LNCAP (cell line): ENCODE measurements around the gene CABP4.

ENCODE experiments used
- TF ChIP-seq, protein P1 (sequence below): fragments of 450-650 bp; IDR thresholded peaks from 2 replicates; pipeline ENCODE4 v1.5.1; 2017; ENCODE audit warnings: mild to moderate bottlenecking

The CABP4 gene

DNA sequence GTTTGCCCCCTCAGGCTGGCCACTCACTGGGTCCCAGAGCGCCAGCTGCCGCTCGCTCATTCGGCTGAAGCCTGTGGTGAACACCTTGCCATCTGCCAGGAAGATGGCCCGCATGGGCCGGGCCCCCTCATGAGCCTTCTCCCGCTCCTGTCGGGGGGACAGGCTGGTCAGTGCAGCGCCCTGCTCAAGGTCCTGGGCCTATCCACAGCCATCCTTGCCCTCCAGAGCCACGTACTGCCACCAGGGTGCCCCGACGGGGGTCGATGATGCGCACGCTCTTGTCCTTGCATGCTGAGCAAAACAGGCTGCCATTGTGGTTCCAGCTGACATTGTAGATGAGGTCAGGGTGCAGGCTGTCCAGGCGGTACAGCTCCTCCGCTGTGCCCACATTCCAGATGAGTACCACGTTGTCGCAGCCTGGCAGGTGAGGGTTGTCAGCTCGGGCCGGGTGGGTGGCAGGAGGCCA is 14.0 kb upstream of the CABP4 start:
- TF ChIP-seq, protein P1, sequence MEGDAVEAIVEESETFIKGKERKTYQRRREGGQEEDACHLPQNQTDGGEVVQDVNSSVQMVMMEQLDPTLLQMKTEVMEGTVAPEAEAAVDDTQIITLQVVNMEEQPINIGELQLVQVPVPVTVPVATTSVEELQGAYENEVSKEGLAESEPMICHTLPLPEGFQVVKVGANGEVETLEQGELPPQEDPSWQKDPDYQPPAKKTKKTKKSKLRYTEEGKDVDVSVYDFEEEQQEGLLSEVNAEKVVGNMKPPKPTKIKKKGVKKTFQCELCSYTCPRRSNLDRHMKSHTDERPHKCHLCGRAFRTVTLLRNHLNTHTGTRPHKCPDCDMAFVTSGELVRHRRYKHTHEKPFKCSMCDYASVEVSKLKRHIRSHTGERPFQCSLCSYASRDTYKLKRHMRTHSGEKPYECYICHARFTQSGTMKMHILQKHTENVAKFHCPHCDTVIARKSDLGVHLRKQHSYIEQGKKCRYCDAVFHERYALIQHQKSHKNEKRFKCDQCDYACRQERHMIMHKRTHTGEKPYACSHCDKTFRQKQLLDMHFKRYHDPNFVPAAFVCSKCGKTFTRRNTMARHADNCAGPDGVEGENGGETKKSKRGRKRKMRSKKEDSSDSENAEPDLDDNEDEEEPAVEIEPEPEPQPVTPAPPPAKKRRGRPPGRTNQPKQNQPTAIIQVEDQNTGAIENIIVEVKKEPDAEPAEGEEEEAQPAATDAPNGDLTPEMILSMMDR = no peak

GRCh38 chr11:67441731-67442351 is 13.3 kb upstream of the CABP4 start:
- TF ChIP-seq, protein P1 = no peak

GRCh38 chr11:67442504-67443404 is 12.4 kb upstream of the CABP4 start:
- TF ChIP-seq, protein P1 = no peak

GRCh38 chr11:67445515-67445914 is 9.6 kb upstream of the CABP4 start:
- TF ChIP-seq, protein P1 = no peak

GRCh38 chr11:67448220-67448609 is 6.9 kb upstream of the CABP4 start:
- TF ChIP-seq, protein P1 = no peak

DNA sequence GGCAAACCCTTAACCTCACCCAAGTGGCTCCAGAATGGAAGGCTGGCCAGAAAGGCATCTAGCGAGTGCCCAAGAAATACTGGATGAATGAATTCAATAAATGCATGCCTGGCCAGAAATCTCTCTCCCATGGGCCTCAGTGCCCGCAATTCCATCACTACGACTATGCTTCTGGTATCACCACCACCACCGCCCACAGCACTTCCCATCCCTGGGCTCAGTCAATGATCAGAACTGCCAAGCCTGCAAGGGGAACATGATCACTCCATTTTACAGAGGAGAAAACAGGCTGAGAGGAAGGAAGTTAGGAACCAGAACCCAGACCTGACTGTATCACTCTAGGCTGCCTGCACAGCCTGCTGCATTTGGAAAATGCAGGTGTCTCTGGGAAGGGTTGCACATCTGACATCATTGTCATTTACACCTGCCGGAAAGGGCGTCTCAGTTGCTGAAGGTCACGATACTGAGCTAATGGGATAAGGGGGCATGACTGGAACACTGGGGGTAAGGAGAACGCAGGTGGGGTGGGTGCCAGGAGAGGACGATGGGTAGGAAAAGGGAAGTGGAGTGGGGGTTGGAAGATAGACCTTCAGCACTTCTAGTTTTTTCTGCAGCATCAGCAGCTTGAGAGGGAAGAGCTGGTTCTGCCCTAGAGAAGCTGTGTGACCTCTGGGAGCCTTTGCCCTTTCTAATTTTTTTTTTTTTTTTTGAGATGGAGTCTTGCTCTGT is 5.9 kb upstream of the CABP4 start:
- TF ChIP-seq, protein P1 = no peak
